Muscle layer of duodenum (tissue), 2 donors: ENCODE data around the gene CFAP52.
"Not testable (repeated sequence)": the region's sequence is repeated elsewhere in the genome, so short reads cannot be mapped to it uniquely, and the experiment has no call there.

Experiments used
- H3K27ac ChIP-seq: one replicate; pipeline ENCODE4 v1.7.0; 2013; ENCODE audit warnings: mild to moderate bottlenecking, low read length
- H3K27me3 ChIP-seq: one replicate; pipeline ENCODE4 v1.7.0; 2013; ENCODE audit warnings: low read depth, mild to moderate bottlenecking, control low read depth, low read length
- H3K36me3 ChIP-seq, 2 donors: one replicate each; pipeline ENCODE4 v1.7.0; 2013; ENCODE audit warnings: low read length in 2 of 2, control low read depth in 1 of 2, mild to moderate bottlenecking in 1 of 2; ENCODE audit not compliant: insufficient read depth in 2 of 2, control insufficient read depth in 1 of 2
- H3K4me1 ChIP-seq, 2 donors: one replicate each; pipeline ENCODE4 v1.7.0; 2013; ENCODE audit warnings: low read length in 2 of 2, mild to moderate bottlenecking in 2 of 2, control low read depth in 1 of 2, moderate library complexity in 1 of 2; ENCODE audit not compliant: insufficient read depth in 2 of 2, control insufficient read depth in 1 of 2
- H3K4me3 ChIP-seq, 2 donors: one replicate each; pipeline ENCODE4 v1.7.0; 2013; ENCODE audit warnings: low read length in 2 of 2, low read depth in 1 of 2, mild to moderate bottlenecking in 1 of 2
- H3K9me3 ChIP-seq, 2 donors: one replicate each; pipeline ENCODE4 v1.7.0; 2013; ENCODE audit warnings: low read length in 2 of 2, control low read depth in 1 of 2, mild to moderate bottlenecking in 1 of 2; ENCODE audit not compliant: control insufficient read depth in 1 of 2
- donor health status: healthy.

The CFAP52 gene

DNA sequence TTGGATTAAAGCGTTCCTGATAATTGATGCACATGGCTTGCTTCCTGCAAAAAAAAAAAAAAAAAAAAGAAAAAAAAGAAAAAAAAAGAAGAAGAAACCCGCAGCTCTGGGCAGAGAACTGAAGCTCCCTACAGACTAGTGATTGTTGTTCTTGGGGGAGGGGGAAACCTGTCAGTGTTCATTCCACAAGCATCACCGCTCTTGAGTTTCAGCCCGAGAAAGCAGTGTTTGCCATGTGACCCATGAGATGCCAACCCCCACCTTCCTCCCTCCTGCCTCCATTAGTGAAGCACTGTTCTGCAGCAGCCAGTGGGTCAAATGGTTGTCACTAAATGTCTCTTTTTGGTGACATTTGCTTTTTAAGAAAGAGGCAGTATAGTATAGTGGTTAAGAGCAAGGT, 70.6 kb downstream of the CFAP52 start:
- H3K27ac ChIP-seq: no peak overlapping the region
- peaks cover 0 to 20% of the 10 kb centered on the region in 2 donors for H3K4me1 ChIP-seq
- peaks cover 0 to 3% of the 10 kb centered on the region in 2 donors for H3K9me3 ChIP-seq
- peaks cover 9% of the 10 kb centered on the region for H3K27me3 ChIP-seq
- H3K4me3 ChIP-seq: peak overlapping the region in 1 of 2 donors; percentile 60
- H3K36me3 ChIP-seq: no peaks in the 10 kb centered on the region

DNA sequence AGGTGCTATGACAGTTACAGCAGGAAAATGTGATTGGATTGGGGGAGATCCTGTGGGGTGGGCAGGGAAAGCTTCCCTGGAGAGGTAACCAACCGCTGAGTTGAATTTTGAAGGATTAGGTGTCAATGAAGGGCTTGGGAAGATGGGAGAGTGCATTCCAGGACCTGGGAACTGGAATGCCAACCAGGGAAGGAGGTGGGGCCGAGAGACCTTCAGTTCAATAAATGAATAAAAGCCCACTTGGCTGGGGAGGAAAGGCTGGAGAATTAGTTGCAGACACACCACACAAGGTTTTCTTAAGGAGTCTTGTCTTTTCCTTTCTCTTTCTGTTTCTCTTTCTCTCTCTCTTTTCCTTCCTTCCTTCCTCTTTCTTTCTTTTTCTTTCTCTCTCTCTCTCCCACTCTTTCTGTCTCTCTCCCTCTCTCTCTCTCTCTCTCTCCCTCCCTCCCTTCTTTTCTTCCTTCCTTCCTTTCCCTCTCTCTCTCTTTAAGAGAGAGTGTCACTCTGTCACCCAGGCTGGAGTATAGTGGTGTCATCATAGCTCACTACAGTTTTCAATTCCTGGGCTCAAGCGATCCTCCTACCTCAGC, 72.2 kb downstream of the CFAP52 start:
- H3K4me3 ChIP-seq: no peak overlapping the region
- H3K36me3 ChIP-seq: no peaks in the 10 kb centered on the region
- no peak overlapping the region for H3K27ac ChIP-seq
- H3K27me3 ChIP-seq: peaks cover 9% of the 10 kb centered on the region
- peaks cover 0 to 20% of the 10 kb centered on the region in 2 donors for H3K4me1 ChIP-seq
- H3K9me3 ChIP-seq: peaks cover 0 to 3% of the 10 kb centered on the region in 2 donors

- H3K27me3 ChIP-seq: no peaks in the 10 kb centered on the region
- no peak overlapping the region for H3K27ac ChIP-seq
- H3K36me3 ChIP-seq: no peaks in the 10 kb centered on the region
- no peaks in the 10 kb centered on the region for H3K4me1 ChIP-seq
- H3K4me3 ChIP-seq: no peak overlapping the region
- peaks cover 0 to 3% of the 10 kb centered on the region in 2 donors for H3K9me3 ChIP-seq
Measured at GRCh38 chr17:9658593-9659211, 82.3 kb downstream of the CFAP52 start.

DNA sequence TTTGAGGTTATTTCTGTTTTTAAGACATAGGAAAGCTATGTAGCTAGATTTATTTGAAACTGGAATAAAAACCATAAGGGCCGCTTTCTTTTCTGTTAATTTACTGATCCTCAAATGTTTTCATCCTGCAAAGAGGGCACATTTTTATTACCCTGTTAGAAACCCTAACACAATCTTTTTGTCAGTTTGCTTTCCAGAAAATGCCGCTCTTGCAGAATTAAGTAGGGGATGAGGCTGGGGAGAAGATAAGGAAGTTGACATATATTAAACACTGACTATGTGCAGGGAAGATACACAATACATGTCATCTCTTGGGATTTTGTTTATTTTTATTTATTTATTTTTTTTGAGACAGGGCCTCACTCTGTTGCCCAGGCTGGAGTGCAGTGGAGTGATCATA, 84.6 kb downstream of the CFAP52 start:
- Histone ChIP-seq H3K36me3 (no peaks in the 10 kb centered on the region), H3K27ac (no peak overlapping the region), H3K4me3 (no peak overlapping the region), H3K27me3 (no peaks in the 10 kb centered on the region), H3K4me1 (no peaks in the 10 kb centered on the region), H3K9me3 (peaks cover 0 to 6% of the 10 kb centered on the region in 2 donors)

- not testable (repeated sequence) for H3K4me1 ChIP-seq, H3K4me3 ChIP-seq, H3K9me3 ChIP-seq, H3K27me3 ChIP-seq, H3K27ac ChIP-seq, H3K36me3 ChIP-seq
Measured at GRCh38 chr17:9663511-9663910, 87.1 kb downstream of the CFAP52 start.

DNA sequence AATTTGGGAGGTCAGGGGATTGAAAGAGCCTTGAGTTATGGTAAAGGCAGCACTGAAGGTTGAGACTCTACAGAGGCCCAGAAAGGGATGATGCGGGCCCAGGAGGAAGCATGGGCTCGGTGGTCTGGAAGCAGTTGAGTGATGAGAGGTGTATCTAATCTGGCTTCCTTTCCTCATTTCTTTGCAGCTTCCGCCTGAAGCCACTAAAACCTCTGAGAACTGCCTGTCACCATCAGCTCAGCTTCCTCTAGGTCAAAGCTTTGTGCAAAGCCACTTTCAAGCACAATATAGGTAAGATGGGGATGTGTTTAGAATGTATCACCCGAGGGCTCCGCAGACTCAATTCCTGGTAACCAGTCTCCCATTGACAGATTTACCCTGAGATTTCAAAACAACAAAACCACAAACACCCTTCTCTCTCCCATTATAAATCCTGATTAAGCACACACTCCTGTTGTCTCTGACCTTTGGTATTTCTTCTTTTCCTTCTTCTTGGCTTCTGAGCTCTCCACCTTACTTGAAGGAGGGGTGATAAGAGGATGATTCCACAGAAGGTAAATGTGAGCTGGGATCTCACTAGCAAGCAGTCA, 90.1 kb downstream of the CFAP52 start:
- H3K27ac ChIP-seq: no peak overlapping the region
- no peak overlapping the region for H3K4me3 ChIP-seq
- H3K9me3 ChIP-seq: peaks cover 0 to 3% of the 10 kb centered on the region in 2 donors
- no peaks in the 10 kb centered on the region for H3K36me3 ChIP-seq
- H3K27me3 ChIP-seq: no peaks in the 10 kb centered on the region
- no peaks in the 10 kb centered on the region for H3K4me1 ChIP-seq

DNA sequence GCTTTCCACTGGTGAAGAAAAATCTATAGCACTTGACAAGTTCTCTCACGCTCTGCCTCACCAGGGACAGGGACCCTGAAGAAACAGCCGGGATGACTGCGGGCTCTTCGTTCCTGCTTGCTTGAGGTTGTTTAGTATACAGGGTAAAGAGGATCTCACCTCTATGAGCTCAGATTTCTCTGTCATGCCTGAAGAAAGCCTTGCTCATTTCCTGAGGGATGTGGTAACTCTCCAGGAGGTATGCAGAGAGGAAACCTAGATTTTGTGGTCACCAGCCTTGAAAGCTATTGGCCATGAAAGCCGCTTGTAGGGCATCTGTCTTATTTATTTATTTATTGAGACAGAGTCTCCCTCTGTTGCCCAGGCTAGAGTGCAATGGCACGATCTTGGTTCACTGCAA, 92.1 kb downstream of the CFAP52 start:
- no peaks in the 10 kb centered on the region for H3K4me1 ChIP-seq
- H3K36me3 ChIP-seq: no peaks in the 10 kb centered on the region
- H3K27ac ChIP-seq: no peak overlapping the region
- H3K27me3 ChIP-seq: no peaks in the 10 kb centered on the region
- H3K9me3 ChIP-seq: peaks cover 0 to 3% of the 10 kb centered on the region in 2 donors
- H3K4me3 ChIP-seq: no peak overlapping the region

- H3K27me3 ChIP-seq: no peaks in the 10 kb centered on the region
- H3K4me1 ChIP-seq: no peaks in the 10 kb centered on the region
- H3K27ac ChIP-seq: no peak overlapping the region
- H3K4me3 ChIP-seq: no peak overlapping the region
- peaks cover 0 to 3% of the 10 kb centered on the region in 2 donors for H3K9me3 ChIP-seq
- no peaks in the 10 kb centered on the region for H3K36me3 ChIP-seq
Measured at GRCh38 chr17:9669551-9670008, 93.1 kb downstream of the CFAP52 start.

DNA sequence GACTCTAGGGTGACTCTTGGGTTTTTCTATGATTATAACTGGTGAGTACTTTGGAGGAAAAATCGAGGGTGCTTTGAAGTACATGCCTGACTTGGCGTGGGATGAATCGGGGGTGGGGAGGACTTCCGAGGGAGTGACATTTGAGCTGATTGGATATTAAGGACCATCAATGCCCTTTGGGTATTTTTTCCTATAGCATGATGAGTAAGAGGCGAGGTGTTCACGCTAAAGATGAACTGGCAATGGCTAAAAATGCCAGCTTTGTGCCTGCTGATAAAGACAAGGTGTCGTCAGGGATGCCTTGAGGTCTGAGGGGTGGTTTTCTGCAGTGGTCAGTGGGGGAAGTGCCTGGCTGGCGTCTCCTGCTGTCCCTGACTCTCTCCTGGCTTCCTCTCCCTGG, 94.2 kb downstream of the CFAP52 start:
- H3K27ac ChIP-seq: no peak overlapping the region
- H3K4me3 ChIP-seq: no peak overlapping the region
- H3K9me3 ChIP-seq: peaks cover 0 to 3% of the 10 kb centered on the region in 2 donors

DNA sequence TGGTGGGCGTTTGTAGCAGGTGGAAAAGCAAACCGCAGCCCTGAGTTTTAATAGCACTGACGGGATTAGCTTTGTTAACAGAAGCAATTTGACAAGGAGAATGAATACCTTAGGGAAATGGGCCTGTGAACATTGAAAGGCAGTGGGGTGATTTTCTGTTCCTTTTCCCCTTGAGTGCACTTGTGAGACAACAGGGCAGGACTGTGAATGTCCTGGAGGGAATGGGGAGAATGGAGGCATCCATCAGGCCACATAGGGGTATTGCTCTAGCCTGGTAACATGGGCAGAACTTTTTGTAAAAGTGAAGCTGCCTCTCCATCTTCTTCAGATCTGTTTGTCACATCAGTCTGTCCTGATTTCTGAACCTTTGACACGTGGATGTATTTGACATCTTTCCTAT, 95.1 kb downstream of the CFAP52 start:
- no peak overlapping the region for H3K4me3 ChIP-seq
- no peaks in the 10 kb centered on the region for H3K4me1 ChIP-seq
- no peaks in the 10 kb centered on the region for H3K9me3 ChIP-seq
- H3K27ac ChIP-seq: no peak overlapping the region
- no peaks in the 10 kb centered on the region for H3K27me3 ChIP-seq
- no peaks in the 10 kb centered on the region for H3K36me3 ChIP-seq

More for the DNA sequence above, 94.2 kb downstream of the CFAP52 start:
- Histone ChIP-seq H3K36me3 (no peaks in the 10 kb centered on the region), H3K27me3 (no peaks in the 10 kb centered on the region), H3K4me1 (no peaks in the 10 kb centered on the region)

- Histone ChIP-seq H3K9me3 (no peaks in the 10 kb centered on the region), H3K27me3 (no peaks in the 10 kb centered on the region), H3K27ac (no peak overlapping the region), H3K4me1 (no peaks in the 10 kb centered on the region), H3K36me3 (no peaks in the 10 kb centered on the region), H3K4me3 (no peak overlapping the region)
Measured at GRCh38 chr17:9672266-9672665, 95.8 kb downstream of the CFAP52 start.
